HG03196 (cell line): Measurements from ENCODE around the gene LINC00237.

Experiments used
- ATAC-seq: cut with Tn5 transposase; IDR thresholded peaks from one replicate; pipeline ENCODE4 v1.9.1; 2021; ENCODE audit not compliant: unreplicated experiment

The LINC00237 gene

DNA sequence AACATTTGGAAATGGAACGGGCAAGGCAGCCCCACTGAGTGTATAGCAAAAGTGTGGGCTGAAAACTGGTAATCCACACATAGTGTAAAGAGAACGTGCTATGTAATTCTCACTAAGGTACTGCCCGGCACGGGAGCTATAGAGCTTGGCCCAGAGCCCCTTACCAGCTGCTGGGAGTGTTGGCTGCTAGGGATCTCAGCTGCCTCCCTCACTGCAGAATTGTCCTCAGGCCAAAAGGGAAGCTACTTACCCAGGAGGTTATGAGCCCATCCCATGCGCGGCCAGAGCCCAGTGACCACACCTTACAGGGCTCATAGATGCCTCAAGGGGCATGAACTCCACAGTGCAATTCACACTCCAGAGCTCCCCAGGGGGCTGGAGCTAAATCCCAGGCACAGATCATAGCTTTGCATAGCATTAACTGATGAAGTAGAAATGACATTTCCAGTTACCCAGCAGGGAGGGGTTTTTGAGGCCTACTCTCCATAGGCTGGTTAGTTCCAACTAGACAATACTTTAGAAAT is 56.8 kb downstream of the LINC00237 start:
- ATAC-seq: no peak

DNA sequence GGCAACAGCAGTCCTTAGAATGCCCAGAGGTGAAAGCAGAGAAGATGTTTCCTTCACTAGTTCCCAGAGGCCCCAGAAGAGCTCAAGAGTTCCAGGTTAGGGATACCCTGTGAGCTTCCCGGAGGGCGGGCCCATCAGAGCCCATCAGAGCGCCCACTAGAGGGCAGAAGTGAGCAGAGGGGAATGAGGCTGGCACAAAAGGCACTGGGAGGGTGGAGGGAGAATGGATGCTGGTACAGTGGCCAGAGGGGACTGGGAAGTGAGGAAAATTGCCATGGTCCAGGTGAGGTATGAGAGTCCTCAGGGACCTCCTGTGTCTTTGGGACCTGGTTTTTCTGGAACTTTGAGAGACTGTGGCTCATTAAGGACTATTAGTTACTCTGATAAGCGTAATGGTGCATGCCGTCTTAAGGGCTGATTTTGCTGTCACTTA is 57.3 kb downstream of the LINC00237 start:
- ATAC-seq: peak; percentile 46

DNA sequence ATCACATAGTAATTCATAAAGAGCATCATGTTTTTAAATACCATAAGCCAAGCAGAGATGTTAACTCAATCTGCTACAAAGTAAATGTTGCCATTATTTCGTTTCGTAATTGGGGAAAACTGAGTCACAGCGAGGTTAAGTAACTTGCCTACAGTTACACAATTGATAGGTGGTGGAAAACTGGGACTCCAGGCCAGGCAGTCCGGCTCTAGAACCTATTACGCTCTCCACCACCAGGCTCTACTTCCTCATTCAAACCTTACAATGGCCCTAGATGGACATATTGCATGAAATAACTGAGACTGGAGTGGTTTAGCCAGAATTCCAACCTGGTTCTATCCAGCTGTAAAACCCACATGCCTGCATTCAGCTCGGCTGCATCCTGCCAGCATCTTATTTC is 58.2 kb downstream of the LINC00237 start:
- no peak for ATAC-seq

- ATAC-seq: no peak
Observed at GRCh38 chr20:21046413-21047070, 59.6 kb downstream of the LINC00237 start.
